ENCODE data around the gene ZBTB20. TPM values are rescaled to one million over a fixed set of nuclear protein-coding genes. Genes with fewer than 3 reads are reported as not detected.

ZBTB20 gene
- polyA plus RNA-seq, 3 donors = 1.3 to 3.2 (median 2.0) TPM

DNA sequence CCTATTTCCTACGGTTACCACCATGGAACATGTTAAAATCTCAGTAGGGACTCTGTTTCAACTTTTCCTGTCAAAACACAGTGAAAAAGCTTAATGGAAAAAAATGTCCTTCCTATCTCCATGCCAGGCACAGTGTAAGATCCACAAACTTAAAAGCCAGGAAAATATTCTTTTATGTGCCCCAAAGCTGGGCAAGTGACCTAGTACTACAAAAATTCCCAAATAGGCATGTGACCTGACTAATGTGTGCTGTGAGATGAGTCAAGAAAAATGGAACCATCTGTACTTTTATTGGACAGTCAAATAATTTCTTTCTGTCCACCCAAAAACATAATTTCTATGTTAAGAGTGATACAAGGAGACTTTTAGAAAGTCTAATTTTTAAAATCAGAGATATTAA lies 406.0 kb downstream of the ZBTB20 start:
- Mint-ChIP-seq H3K27ac (no peak overlapping the region), H3K36me3 (peaks cover 0 to 1% of the 10 kb centered on the region in 2 donors)
- 100% methylated on average over 1 of the region's 1 CpG for WGBS (ENCODE audit: insufficient coverage)

GRCh38 chr3:114739627-114740026 lies 407.5 kb downstream of the ZBTB20 start:
- H3K9me3 ChIP-seq (replicated peaks in 1 of 2; ENCODE audit: control insufficient read depth in 1 of 2, insufficient read depth in 1 of 2, low read length in 2 of 2) = no peaks in the 10 kb centered on the region
- no CpG with 5 or more reads among the region's 1 CpG for WGBS (ENCODE audit: insufficient coverage)
- no peak overlapping the region for H3K9ac ChIP-seq (ENCODE audit: insufficient read depth, low read length, poor library complexity, severe bottlenecking)
- H2AFZ ChIP-seq (ENCODE audit: insufficient read depth, low read depth, low read length, poor library complexity, severe bottlenecking) = no peak overlapping the region
- no peaks in the 10 kb centered on the region for H4K20me1 ChIP-seq (ENCODE audit: insufficient read depth, low read length)
- TF ChIP-seq CTCF (IDR thresholded peaks at IDR 0.05) = no peak
- Mint-ChIP-seq H3K36me3 (peaks cover 0 to 1% of the 10 kb centered on the region in 2 donors), H3K4me1 (no peaks in the 10 kb centered on the region), H3K27ac (no peak overlapping the region), H3K4me3 (no peak overlapping the region), H3K27me3 (ENCODE audit: low read depth in 3 of 3) (no peaks in the 10 kb centered on the region), H3K9me3 (no peaks in the 10 kb centered on the region)
- H3K4me3 ChIP-seq (replicated peaks in 1 of 3; ENCODE audit: low read depth in 2 of 3, low read length in 3 of 3) = no peak overlapping the region
- H3K36me3 ChIP-seq (replicated peaks in 1 of 2; ENCODE audit: control insufficient read depth in 1 of 2, insufficient read depth in 2 of 2, low read length in 2 of 2) = no peaks in the 10 kb centered on the region
- intact Hi-C loops (cut with micrococcal nuclease) = no loop called here
- no peaks in the 10 kb centered on the region for H3K4me1 ChIP-seq (ENCODE audit: control insufficient read depth in 1 of 2, insufficient read depth in 2 of 2, low read length in 2 of 2)
- H3K4me2 ChIP-seq (replicated peaks; ENCODE audit: extremely low read depth, low read length, poor library complexity, severe bottlenecking) = no peak overlapping the region
- H3K27ac ChIP-seq (ENCODE audit: low read depth in 1 of 2, low read length in 2 of 2) = no peak overlapping the region
- no peaks in the 10 kb centered on the region for H3K79me2 ChIP-seq (ENCODE audit: insufficient read depth, low read length)
- no peaks in the 10 kb centered on the region for H3K27me3 ChIP-seq (ENCODE audit: control insufficient read depth in 2 of 2, insufficient read depth in 2 of 2, low read length in 2 of 2)
- no peak for DNase-seq

More for the DNA sequence above, 406.0 kb downstream of the ZBTB20 start:
- Mint-ChIP-seq H3K4me1 (peaks cover under 1% of the 10 kb centered on the region), H3K4me3 (no peak overlapping the region), H3K9me3 (no peaks in the 10 kb centered on the region), H3K27me3 (ENCODE audit: low read depth in 3 of 3) (no peaks in the 10 kb centered on the region)
- Histone ChIP-seq H3K4me1 (ENCODE audit: control insufficient read depth in 1 of 2, insufficient read depth in 2 of 2, low read length in 2 of 2) (no peaks in the 10 kb centered on the region), H3K9me3 (replicated peaks in 1 of 2; ENCODE audit: control insufficient read depth in 1 of 2, insufficient read depth in 1 of 2, low read length in 2 of 2) (no peaks in the 10 kb centered on the region), H2AFZ (ENCODE audit: insufficient read depth, low read depth, low read length, poor library complexity, severe bottlenecking) (no peak overlapping the region), H4K20me1 (ENCODE audit: insufficient read depth, low read length) (no peaks in the 10 kb centered on the region), H3K27me3 (ENCODE audit: control insufficient read depth in 2 of 2, insufficient read depth in 2 of 2, low read length in 2 of 2) (no peaks in the 10 kb centered on the region), H3K4me2 (replicated peaks; ENCODE audit: extremely low read depth, low read length, poor library complexity, severe bottlenecking) (no peak overlapping the region), H3K9ac (ENCODE audit: insufficient read depth, low read length, poor library complexity, severe bottlenecking) (no peak overlapping the region), H3K79me2 (ENCODE audit: insufficient read depth, low read length) (no peaks in the 10 kb centered on the region), H3K4me3 (replicated peaks in 1 of 3; ENCODE audit: low read depth in 2 of 3, low read length in 3 of 3) (no peak overlapping the region), H3K27ac (ENCODE audit: low read depth in 1 of 2, low read length in 2 of 2) (no peak overlapping the region), H3K36me3 (replicated peaks in 1 of 2; ENCODE audit: control insufficient read depth in 1 of 2, insufficient read depth in 2 of 2, low read length in 2 of 2) (no peaks in the 10 kb centered on the region)
- intact Hi-C loops (cut with micrococcal nuclease) = no loop called here
- TF ChIP-seq CTCF (IDR thresholded peaks at IDR 0.05) = no peak
- DNase-seq = no peak

All from CD14-positive monocyte (primary cell).